Breast epithelium (tissue), 4 donors: ENCODE data around the gene APLP2. TPM values are rescaled to one million over a fixed set of nuclear protein-coding genes. Genes with fewer than 3 reads are reported as not detected.

Experiments
- DNase-seq, 2 donors: peaks; one replicate each; pipeline ENCODE4 v3.0.0-alpha.2; 2019; ENCODE audit warnings: low spot score in 2 of 2
- H3K27ac ChIP-seq, 2 donors: fragments of 200-600 bp; sonication (generic) in 1 of 2; one replicate each; pipeline ENCODE4 v1.5.1; 2016 to 2019; ENCODE audit warnings: mild to moderate bottlenecking in 1 of 2
- H3K27me3 ChIP-seq, 2 donors: fragments of 200-600 bp; sonication (generic) in 1 of 2; one replicate each; pipeline versions ENCODE4 v1.5.1 to v1.6.0; 2017 to 2019; ENCODE audit warnings: control low read depth in 1 of 2, mild to moderate bottlenecking in 1 of 2
- H3K36me3 ChIP-seq: fragments of 200-600 bp; one replicate; pipeline ENCODE4 v1.5.1; 2019
- H3K4me1 ChIP-seq, 2 donors: fragments of 200-600 bp; sonication (generic); one replicate each; pipeline ENCODE4 v1.5.1; 2016 to 2019; ENCODE audit warnings: control low read depth in 1 of 2
- H3K4me3 ChIP-seq, 3 donors: fragments of 200-600 bp; sonication (generic); 1 replicate in 2 of 3; 2 replicates in 1 of 3; pipeline ENCODE4 v1.5.1; 2016 to 2019; ENCODE audit warnings: mild to moderate bottlenecking in 3 of 3, moderate library complexity in 2 of 3
- H3K9me3 ChIP-seq, 2 donors: fragments of 200-600 bp; sonication (generic) in 1 of 2; one replicate each; pipeline ENCODE4 v1.5.1; 2016 to 2019; ENCODE audit warnings: control low read depth in 1 of 2
- POLR2A ChIP-seq: fragments of 450-650 bp; IDR thresholded peaks from one replicate; pipeline ENCODE4 v1.6.1; 2016; ENCODE audit warnings: antibody characterized with exemption, mild to moderate bottlenecking, moderate library complexity
- POLR2AphosphoS5 ChIP-seq, 3 donors: sonication (generic); formaldehyde crosslinking; IDR thresholded peaks; one replicate each; pipeline ENCODE4 v1.6.1; 2017; ENCODE audit warnings: antibody characterized with exemption in 3 of 3
- intact Hi-C: fragments of 100-400 bp; cut with DNase I; formaldehyde crosslinking; loops from one replicate; pipeline ENCODE4 v1.15.1; 2023; ENCODE audit warnings: low total_unique reads
- total RNA-seq, 3 donors: library from RNA; depleted of rRNA; stranded (reverse); fragments of >200 nt; gene quantifications; one replicate each; pipeline ENCODE4 v1.1.0, GENCODE V29; 2016
- TF ChIP-seq, protein P1 (sequence below), 3 donors: fragments of 450-650 bp; IDR thresholded peaks; one replicate each; pipeline ENCODE4 v1.5.1; 2016 to 2017; ENCODE audit warnings: antibody characterized with exemption in 3 of 3, mild to moderate bottlenecking in 3 of 3, moderate library complexity in 3 of 3

Gene APLP2
- total RNA-seq, 3 donors from 2014 or later, result 305 to 560 (median 418) TPM

- no peak overlapping the region for H3K27ac ChIP-seq
- TF ChIP-seq POLR2A (no peak), POLR2AphosphoS5 (IDR thresholded peaks at IDR 0.05) (no peak)
- TF ChIP-seq, protein P1, sequence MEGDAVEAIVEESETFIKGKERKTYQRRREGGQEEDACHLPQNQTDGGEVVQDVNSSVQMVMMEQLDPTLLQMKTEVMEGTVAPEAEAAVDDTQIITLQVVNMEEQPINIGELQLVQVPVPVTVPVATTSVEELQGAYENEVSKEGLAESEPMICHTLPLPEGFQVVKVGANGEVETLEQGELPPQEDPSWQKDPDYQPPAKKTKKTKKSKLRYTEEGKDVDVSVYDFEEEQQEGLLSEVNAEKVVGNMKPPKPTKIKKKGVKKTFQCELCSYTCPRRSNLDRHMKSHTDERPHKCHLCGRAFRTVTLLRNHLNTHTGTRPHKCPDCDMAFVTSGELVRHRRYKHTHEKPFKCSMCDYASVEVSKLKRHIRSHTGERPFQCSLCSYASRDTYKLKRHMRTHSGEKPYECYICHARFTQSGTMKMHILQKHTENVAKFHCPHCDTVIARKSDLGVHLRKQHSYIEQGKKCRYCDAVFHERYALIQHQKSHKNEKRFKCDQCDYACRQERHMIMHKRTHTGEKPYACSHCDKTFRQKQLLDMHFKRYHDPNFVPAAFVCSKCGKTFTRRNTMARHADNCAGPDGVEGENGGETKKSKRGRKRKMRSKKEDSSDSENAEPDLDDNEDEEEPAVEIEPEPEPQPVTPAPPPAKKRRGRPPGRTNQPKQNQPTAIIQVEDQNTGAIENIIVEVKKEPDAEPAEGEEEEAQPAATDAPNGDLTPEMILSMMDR (IDR thresholded peaks at IDR 0.05), result no peak
- no peaks in the 10 kb centered on the region for H3K36me3 ChIP-seq
- H3K9me3 ChIP-seq, result no peaks in the 10 kb centered on the region
- H3K27me3 ChIP-seq, result no peaks in the 10 kb centered on the region
- intact Hi-C loops, result no loop called here
- H3K4me1 ChIP-seq, result no peaks in the 10 kb centered on the region
- DNase-seq, result no peak
- H3K4me3 ChIP-seq, result no peak overlapping the region
Observed at GRCh38 chr11:130115218-130115617, 45.5 kb downstream of the APLP2 start.

- H3K4me3 ChIP-seq, result no peak overlapping the region
- TF ChIP-seq POLR2A (no peak), POLR2AphosphoS5 (IDR thresholded peaks at IDR 0.05) (no peak)
- TF ChIP-seq, protein P1 (IDR thresholded peaks at IDR 0.05), result no peak
- DNase-seq, result no peak
- intact Hi-C loops, result no loop called here
- H3K27me3 ChIP-seq, result no peaks in the 10 kb centered on the region
- no peak overlapping the region for H3K27ac ChIP-seq
- H3K9me3 ChIP-seq, result no peaks in the 10 kb centered on the region
- H3K36me3 ChIP-seq, result no peaks in the 10 kb centered on the region
- H3K4me1 ChIP-seq, result no peaks in the 10 kb centered on the region
Observed at GRCh38 chr11:130118165-130118564, 48.5 kb downstream of the APLP2 start.

DNA sequence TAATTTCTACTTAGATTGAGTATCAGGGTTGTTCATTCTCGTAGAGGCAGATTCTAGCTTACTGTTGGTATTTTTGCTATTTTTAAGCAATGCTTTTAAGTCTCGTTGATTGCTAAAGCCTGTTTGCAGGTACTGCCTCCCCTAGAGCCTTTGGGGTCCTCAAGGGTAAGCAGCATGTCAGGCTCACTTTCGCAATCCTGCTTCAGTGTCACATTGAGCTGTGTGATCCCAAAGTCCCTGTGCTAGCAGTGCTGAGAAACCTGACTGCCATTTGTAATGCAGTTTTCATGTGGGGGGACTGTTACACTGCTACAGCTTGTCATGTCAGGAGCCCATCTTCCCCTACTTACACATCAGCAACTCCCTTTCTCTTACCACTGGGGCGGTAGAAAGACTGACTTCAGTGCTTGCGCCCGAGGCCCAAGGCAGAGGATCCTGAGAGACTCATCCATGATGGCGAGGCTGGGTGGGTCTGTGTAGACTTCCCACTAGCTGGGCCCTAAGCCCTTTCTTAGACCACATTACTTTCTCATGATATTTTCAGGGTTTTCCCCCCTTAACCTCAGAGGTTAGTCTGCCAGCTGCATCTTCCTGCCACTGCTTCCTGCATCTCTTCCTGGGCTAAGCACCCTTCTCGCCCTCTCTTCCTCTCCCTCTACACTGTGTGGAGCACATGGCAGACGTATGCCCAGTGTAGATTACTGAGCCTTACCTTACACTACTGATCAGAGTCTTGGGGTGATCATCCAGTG lies 49.1 kb downstream of the APLP2 start:
- H3K4me1 ChIP-seq, result no peaks in the 10 kb centered on the region
- H3K9me3 ChIP-seq, result no peaks in the 10 kb centered on the region
- no peak for DNase-seq
- no peak overlapping the region for H3K27ac ChIP-seq
- H3K4me3 ChIP-seq, result no peak overlapping the region
- no peaks in the 10 kb centered on the region for H3K36me3 ChIP-seq
- TF ChIP-seq POLR2A (no peak), POLR2AphosphoS5 (IDR thresholded peaks at IDR 0.05) (no peak)
- TF ChIP-seq, protein P1 (IDR thresholded peaks at IDR 0.05), result no peak
- no peaks in the 10 kb centered on the region for H3K27me3 ChIP-seq
- intact Hi-C loops, result no loop called here

DNA sequence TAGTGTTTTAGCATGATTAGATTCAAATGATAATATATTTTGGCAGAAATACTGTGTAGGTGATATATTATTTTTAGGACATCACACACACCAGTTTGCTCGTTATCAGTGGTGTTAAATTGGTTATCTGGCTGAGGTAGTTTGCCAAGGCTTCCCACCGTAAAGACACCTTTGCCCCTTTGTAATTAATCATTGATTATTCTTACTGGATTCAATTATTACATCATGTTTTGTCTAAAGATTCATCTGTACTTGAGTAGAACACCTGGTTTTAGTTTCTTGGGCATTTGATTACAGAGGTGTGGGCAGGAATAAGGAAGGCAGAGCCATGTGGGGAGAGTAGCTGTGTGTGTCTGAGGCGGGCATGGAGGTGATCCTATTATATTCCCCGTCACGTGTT lies 50.4 kb downstream of the APLP2 start:
- no peak overlapping the region for H3K4me3 ChIP-seq
- TF ChIP-seq POLR2AphosphoS5 (IDR thresholded peaks at IDR 0.05), result no peak
- no peaks in the 10 kb centered on the region for H3K9me3 ChIP-seq
- intact Hi-C loops, result no loop called here
- H3K27me3 ChIP-seq, result no peaks in the 10 kb centered on the region
- peaks cover 4 to 9% of the 10 kb centered on the region in 2 donors for H3K4me1 ChIP-seq
- no peak overlapping the region for H3K27ac ChIP-seq
- no peak for DNase-seq
- no peaks in the 10 kb centered on the region for H3K36me3 ChIP-seq

- no peak for DNase-seq
- no peak for TF ChIP-seq POLR2A
- intact Hi-C loops, result no loop called here
- Histone ChIP-seq H3K4me1 (peaks cover 4 to 9% of the 10 kb centered on the region in 2 donors), H3K9me3 (no peaks in the 10 kb centered on the region), H3K4me3 (no peak overlapping the region), H3K27me3 (no peaks in the 10 kb centered on the region), H3K36me3 (no peaks in the 10 kb centered on the region), H3K27ac (peak overlapping the region; percentile 65 to 78)
Observed at GRCh38 chr11:130121445-130121978, 51.8 kb downstream of the APLP2 start.

GRCh38 chr11:130122141-130122575 lies 52.5 kb downstream of the APLP2 start:
- DNase-seq, result no peak
- no peaks in the 10 kb centered on the region for H3K9me3 ChIP-seq
- no peak for TF ChIP-seq POLR2AphosphoS5 (IDR thresholded peaks at IDR 0.05)
- TF ChIP-seq POLR2A, result no peak
- TF ChIP-seq, protein P1 (IDR thresholded peaks at IDR 0.05), result no peak
- no peaks in the 10 kb centered on the region for H3K27me3 ChIP-seq
- H3K4me1 ChIP-seq, result peaks cover 4 to 9% of the 10 kb centered on the region in 2 donors
- no peaks in the 10 kb centered on the region for H3K36me3 ChIP-seq
- no peak overlapping the region for H3K4me3 ChIP-seq
- peak overlapping the region; percentile 65 to 78 for H3K27ac ChIP-seq
- intact Hi-C loops, result no loop called here
